ENCODE results near the gene FAM120B. TPM values are rescaled to one million over a fixed set of nuclear protein-coding genes. Genes with fewer than 3 reads are reported as not detected.

The FAM120B gene
- total RNA-seq, 2 donors from 2014 or later, result 25.1 to 28.1 TPM

GRCh38 chr6:170367241-170367640, 60.7 kb downstream of the FAM120B start:
- Mint-ChIP-seq H3K27ac (no peak overlapping the region), H3K4me1 (peaks cover 25% of the 10 kb centered on the region), H3K36me3 (ENCODE audit: low read depth) (peaks cover 5% of the 10 kb centered on the region), H3K27me3 (no peaks in the 10 kb centered on the region), H3K4me3 (no peak overlapping the region)
- no peaks in the 10 kb centered on the region for H3K9me3 ChIP-seq (ENCODE audit: control insufficient read depth, low read length, poor library complexity, severe bottlenecking)
- ATAC-seq (no peak), DNase-seq (no peak)

DNA sequence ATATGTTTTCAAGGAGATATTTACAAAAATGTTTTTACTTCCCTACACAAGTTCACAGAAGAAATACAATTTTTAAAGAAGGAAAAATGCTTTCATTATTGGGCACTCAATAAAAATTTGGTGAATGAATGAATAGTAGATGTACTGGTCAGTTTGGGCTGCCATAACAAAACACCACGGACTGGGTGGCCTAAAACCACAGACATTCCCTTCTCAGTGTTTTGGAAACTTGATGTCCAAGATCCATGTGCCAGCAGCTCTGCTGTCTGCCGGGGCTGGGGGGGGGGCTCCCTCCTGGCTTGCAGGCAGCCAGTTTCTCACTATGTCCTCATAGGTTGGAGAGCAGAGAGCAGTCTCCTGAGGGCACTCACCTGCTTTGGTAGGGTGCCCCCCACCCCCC, 62.0 kb downstream of the FAM120B start:
- no peak overlapping the region for H3K27ac Mint-ChIP-seq
- no peaks in the 10 kb centered on the region for H3K9me3 ChIP-seq (ENCODE audit: control insufficient read depth, low read length, poor library complexity, severe bottlenecking)
- H3K4me1 Mint-ChIP-seq, result peaks cover 23% of the 10 kb centered on the region
- H3K36me3 Mint-ChIP-seq (ENCODE audit: low read depth), result peaks cover 5% of the 10 kb centered on the region
- H3K4me3 Mint-ChIP-seq, result no peak overlapping the region
- no peak for ATAC-seq
- no peak for DNase-seq
- H3K27me3 Mint-ChIP-seq, result no peaks in the 10 kb centered on the region

DNA sequence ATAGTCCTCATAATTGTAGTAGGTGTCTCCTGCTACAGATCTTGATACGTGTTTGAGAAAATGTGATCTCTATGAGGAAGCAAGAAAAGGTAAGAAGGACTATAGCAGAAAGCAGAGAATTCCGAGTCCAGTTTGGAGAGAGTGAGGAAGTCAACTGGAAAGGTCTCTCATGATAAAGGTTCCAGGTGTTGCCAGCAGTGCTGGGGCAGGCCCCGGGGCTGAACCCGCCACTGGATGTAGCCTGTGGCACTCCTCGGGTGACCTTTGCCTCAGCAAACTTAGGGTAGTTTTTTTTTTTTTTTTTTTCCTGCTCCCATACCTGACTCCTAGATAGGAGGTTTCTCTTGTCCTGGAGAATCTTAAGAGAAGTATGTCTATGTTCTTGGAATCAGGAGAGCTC, 62.8 kb downstream of the FAM120B start:
- Mint-ChIP-seq H3K27ac (no peak overlapping the region), H3K4me3 (no peak overlapping the region), H3K27me3 (no peaks in the 10 kb centered on the region), H3K4me1 (peaks cover 24% of the 10 kb centered on the region), H3K36me3 (ENCODE audit: low read depth) (peaks cover 5% of the 10 kb centered on the region)
- no peak for DNase-seq
- no peaks in the 10 kb centered on the region for H3K9me3 ChIP-seq (ENCODE audit: control insufficient read depth, low read length, poor library complexity, severe bottlenecking)
- no peak for ATAC-seq

DNA sequence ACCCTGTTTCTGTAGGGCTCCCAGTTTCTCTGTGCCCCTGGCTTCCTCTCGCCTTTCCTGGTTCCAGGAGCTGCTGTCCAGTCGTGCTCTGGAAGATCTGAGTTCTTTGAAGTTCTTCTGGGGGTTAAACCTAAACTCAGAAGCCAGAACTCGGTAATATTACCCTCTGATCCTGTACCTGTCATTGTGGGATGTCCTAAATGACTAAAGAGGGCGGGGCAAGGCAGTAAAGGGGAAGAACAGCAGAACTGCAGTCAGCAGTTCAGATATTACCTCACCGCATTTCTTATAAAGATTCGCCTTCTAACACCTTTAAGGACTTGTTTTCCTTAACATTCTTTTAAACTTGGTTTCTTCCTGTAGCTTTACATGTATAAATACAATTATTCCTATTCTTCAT, 63.9 kb downstream of the FAM120B start:
- Mint-ChIP-seq H3K27me3 (no peaks in the 10 kb centered on the region), H3K4me1 (peaks cover 22% of the 10 kb centered on the region), H3K4me3 (no peak overlapping the region), H3K36me3 (ENCODE audit: low read depth) (peaks cover 6% of the 10 kb centered on the region), H3K27ac (peak overlapping the region; percentile 6)
- H3K9me3 ChIP-seq (ENCODE audit: control insufficient read depth, low read length, poor library complexity, severe bottlenecking), result no peaks in the 10 kb centered on the region
- DNase-seq, result no peak
- no peak for ATAC-seq

- DNase-seq (no peak), ATAC-seq (no peak)
- no peaks in the 10 kb centered on the region for H3K27me3 Mint-ChIP-seq
- no peaks in the 10 kb centered on the region for H3K9me3 ChIP-seq (ENCODE audit: control insufficient read depth, low read length, poor library complexity, severe bottlenecking)
- peaks cover 26% of the 10 kb centered on the region for H3K4me1 Mint-ChIP-seq
- no peak overlapping the region for H3K4me3 Mint-ChIP-seq
- peak overlapping the region; percentile 6 for H3K27ac Mint-ChIP-seq
- peaks cover 8% of the 10 kb centered on the region for H3K36me3 Mint-ChIP-seq (ENCODE audit: low read depth)
Observed at GRCh38 chr6:170371080-170371479, 64.5 kb downstream of the FAM120B start.

DNA sequence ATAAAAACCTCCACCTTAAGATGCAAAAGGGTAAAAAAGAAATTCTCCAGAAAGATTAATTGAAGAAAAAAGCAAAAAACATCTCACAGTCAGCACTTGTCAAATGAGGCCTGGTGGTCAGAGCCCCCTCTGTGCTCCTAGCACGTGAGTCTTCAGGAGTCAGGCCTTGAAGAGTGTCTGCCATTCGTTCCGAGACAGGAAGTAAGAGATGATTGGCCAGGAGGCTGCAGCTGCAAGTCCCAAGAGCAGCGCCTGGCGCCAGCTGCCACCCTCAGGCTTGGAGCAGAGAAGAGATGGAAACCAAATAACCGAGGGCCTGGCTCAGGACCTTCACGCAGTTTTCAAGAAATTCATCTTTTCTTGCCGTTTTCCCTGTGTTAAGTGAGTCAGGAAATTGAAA, 65.0 kb downstream of the FAM120B start:
- H3K9me3 ChIP-seq (ENCODE audit: control insufficient read depth, low read length, poor library complexity, severe bottlenecking), result no peaks in the 10 kb centered on the region
- peak overlapping the region; percentile 6 for H3K27ac Mint-ChIP-seq
- H3K36me3 Mint-ChIP-seq (ENCODE audit: low read depth), result peaks cover 12% of the 10 kb centered on the region
- H3K4me1 Mint-ChIP-seq, result peaks cover 23% of the 10 kb centered on the region
- no peak overlapping the region for H3K4me3 Mint-ChIP-seq
- ATAC-seq (no peak), DNase-seq (no peak)
- H3K27me3 Mint-ChIP-seq, result no peaks in the 10 kb centered on the region

- DNase-seq (no peak), ATAC-seq (no peak)
- Mint-ChIP-seq H3K36me3 (ENCODE audit: low read depth) (peaks cover 13% of the 10 kb centered on the region), H3K27ac (no peak overlapping the region), H3K27me3 (no peaks in the 10 kb centered on the region), H3K4me1 (peaks cover 21% of the 10 kb centered on the region), H3K4me3 (no peak overlapping the region)
- H3K9me3 ChIP-seq (ENCODE audit: control insufficient read depth, low read length, poor library complexity, severe bottlenecking), result no peaks in the 10 kb centered on the region
Observed at GRCh38 chr6:170372380-170373325, 66.1 kb downstream of the FAM120B start.

- Mint-ChIP-seq H3K4me3 (no peak overlapping the region), H3K4me1 (peaks cover 22% of the 10 kb centered on the region), H3K27ac (no peak overlapping the region), H3K27me3 (no peaks in the 10 kb centered on the region), H3K36me3 (ENCODE audit: low read depth) (peaks cover 11% of the 10 kb centered on the region)
- DNase-seq (no peak), ATAC-seq (no peak)
- no peaks in the 10 kb centered on the region for H3K9me3 ChIP-seq (ENCODE audit: control insufficient read depth, low read length, poor library complexity, severe bottlenecking)
Observed at GRCh38 chr6:170374571-170375444, 68.2 kb downstream of the FAM120B start.

DNA sequence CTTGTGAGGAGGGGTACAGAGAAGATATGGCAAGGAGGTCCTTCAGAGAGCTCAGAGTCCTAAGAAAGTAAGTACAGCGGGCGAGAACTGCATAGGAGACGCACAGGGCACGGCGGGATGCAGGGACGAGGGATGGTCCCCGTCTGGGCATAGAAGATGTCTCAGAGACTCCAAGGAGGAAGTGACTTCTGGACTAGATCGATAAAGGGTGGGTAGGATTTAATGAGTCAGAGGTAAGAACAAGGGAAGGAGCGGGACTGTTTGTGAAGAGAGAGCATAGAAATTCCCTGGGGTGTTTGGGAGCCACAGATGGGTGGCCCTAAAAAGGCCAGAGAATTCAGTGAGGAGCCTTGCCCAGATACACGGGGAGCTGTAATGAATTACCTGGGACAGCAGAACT, 69.1 kb downstream of the FAM120B start:
- peaks cover 11% of the 10 kb centered on the region for H3K36me3 Mint-ChIP-seq (ENCODE audit: low read depth)
- H3K4me1 Mint-ChIP-seq, result peaks cover 18% of the 10 kb centered on the region
- DNase-seq, result no peak
- no peak for ATAC-seq
- no peaks in the 10 kb centered on the region for H3K27me3 Mint-ChIP-seq
- no peak overlapping the region for H3K4me3 Mint-ChIP-seq
- no peaks in the 10 kb centered on the region for H3K9me3 ChIP-seq (ENCODE audit: control insufficient read depth, low read length, poor library complexity, severe bottlenecking)
- H3K27ac Mint-ChIP-seq, result peak overlapping the region; percentile 30

- Mint-ChIP-seq H3K27me3 (no peaks in the 10 kb centered on the region), H3K27ac (peak overlapping the region; percentile 30), H3K4me1 (peaks cover 17% of the 10 kb centered on the region), H3K4me3 (peak overlapping the region; percentile 19), H3K36me3 (ENCODE audit: low read depth) (peaks cover 11% of the 10 kb centered on the region)
- no peaks in the 10 kb centered on the region for H3K9me3 ChIP-seq (ENCODE audit: control insufficient read depth, low read length, poor library complexity, severe bottlenecking)
- DNase-seq (no peak), ATAC-seq (no peak)
Observed at GRCh38 chr6:170376386-170377043, 70.0 kb downstream of the FAM120B start.

DNA sequence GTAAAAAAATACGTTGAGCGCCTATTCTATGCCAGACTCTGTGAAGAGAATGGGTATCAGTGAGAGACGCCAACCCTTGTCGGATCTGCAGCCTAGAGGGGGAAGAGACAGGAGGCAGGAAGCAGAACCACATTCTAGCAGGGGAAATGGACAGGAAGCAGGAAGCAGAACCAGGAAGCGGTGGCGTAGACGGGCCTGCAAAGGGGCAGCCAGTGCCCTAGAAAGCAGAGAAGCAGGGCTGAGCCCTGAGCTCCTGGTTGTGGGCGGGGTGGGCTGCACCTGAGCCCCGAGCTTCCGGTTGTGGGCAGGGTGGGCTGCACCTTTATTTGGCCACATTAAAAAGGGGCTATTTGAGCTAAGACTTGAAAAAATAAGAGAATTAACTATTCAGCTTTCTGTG, 71.9 kb downstream of the FAM120B start:
- peak overlapping the region; percentile 73 for H3K4me3 Mint-ChIP-seq
- peaks cover 11% of the 10 kb centered on the region for H3K36me3 Mint-ChIP-seq (ENCODE audit: low read depth)
- peaks cover 17% of the 10 kb centered on the region for H3K4me1 Mint-ChIP-seq
- no peaks in the 10 kb centered on the region for H3K9me3 ChIP-seq (ENCODE audit: control insufficient read depth, low read length, poor library complexity, severe bottlenecking)
- DNase-seq (no peak), ATAC-seq (no peak)
- H3K27ac Mint-ChIP-seq, result peak overlapping the region; percentile 87
- H3K27me3 Mint-ChIP-seq, result no peaks in the 10 kb centered on the region

GRCh38 chr6:170381562-170381961, 75.0 kb downstream of the FAM120B start:
- H3K9me3 ChIP-seq (ENCODE audit: control insufficient read depth, low read length, poor library complexity, severe bottlenecking), result no peaks in the 10 kb centered on the region
- no peak overlapping the region for H3K27ac Mint-ChIP-seq

More at GRCh38 chr6:170381562-170381961, 75.0 kb downstream of the FAM120B start:
- Mint-ChIP-seq H3K4me1 (peaks cover 7% of the 10 kb centered on the region), H3K36me3 (ENCODE audit: low read depth) (peaks cover under 1% of the 10 kb centered on the region), H3K4me3 (no peak overlapping the region), H3K27me3 (no peaks in the 10 kb centered on the region)
- DNase-seq (no peak), ATAC-seq (no peak)

All from T-helper 17 cell (primary cell).